CD4-positive, alpha-beta T cell (primary cell): ENCODE measurements around the gene DYNLL2. TPM values are rescaled to one million over a fixed set of nuclear protein-coding genes. Genes with fewer than 3 reads are reported as not detected.
"Not testable (repeated sequence)": the region's sequence is repeated elsewhere in the genome, so short reads cannot be mapped to it uniquely, and the experiment has no call there.

Experiments
- ATAC-seq: fragments of 200-7000 bp; cut with Tn5 transposase; one replicate; pipeline ENCODE4 v1.10.0; 2022; ENCODE audit warnings: mild to moderate bottlenecking; ENCODE audit not compliant: poor library complexity
- CTCF ChIA-PET: fragments of 350-600 bp; sonication (Branson Sonifier 250); formaldehyde crosslinking; loops from one replicate; lab custom pipeline; 2021; ENCODE audit warnings: antibody characterized with exemption, inconsistent platforms; lab: Charles Lee
- POLR2A ChIA-PET: fragments of 350-600 bp; sonication (Branson Sonifier 250); formaldehyde crosslinking; loops from one replicate; lab custom pipeline; 2021; ENCODE audit warnings: antibody characterized with exemption, inconsistent platforms; lab: Charles Lee
- DNase-seq, 14 experiments: peaks; one replicate each; pipeline ENCODE4 v3.0.0-alpha.2; 2013 to 2020; ENCODE audit warnings: mixed read lengths in 2 of 14
- H3K27ac ChIP-seq, 2 donors: one replicate each; pipeline versions ENCODE4 v1.5.1 to v1.7.0; 2013; ENCODE audit warnings: low read length in 2 of 2, low read depth in 1 of 2, mild to moderate bottlenecking in 1 of 2
- H3K27me3 ChIP-seq, 2 experiments: 1 replicate in 1 of 2; 2 replicates in 1 of 2; pipeline versions ENCODE4 v1.6.1 to v1.7.0; 2013; ENCODE audit warnings: low read length in 2 of 2, control low read depth in 1 of 2, mild to moderate bottlenecking in 1 of 2, moderate library complexity in 1 of 2; ENCODE audit not compliant: insufficient read depth in 2 of 2, control insufficient read depth in 1 of 2
- H3K36me3 ChIP-seq: one replicate; pipeline ENCODE4 v1.6.1; 2013; ENCODE audit warnings: low read length, control low read depth; ENCODE audit not compliant: insufficient read depth
- H3K4me1 ChIP-seq: one replicate; pipeline ENCODE4 v1.6.1; 2013; ENCODE audit warnings: low read length, control low read depth; ENCODE audit not compliant: insufficient read depth
- H3K4me3 ChIP-seq: one replicate; pipeline ENCODE4 v1.5.1; 2013; ENCODE audit warnings: mild to moderate bottlenecking, low read length, moderate library complexity
- H3K9me3 ChIP-seq, 2 experiments: 1 replicate in 1 of 2; 2 replicates in 1 of 2; pipeline versions ENCODE4 v1.6.1 to v1.7.0; 2013; ENCODE audit warnings: low read length in 2 of 2, mild to moderate bottlenecking in 2 of 2, control low read depth in 1 of 2, moderate library complexity in 1 of 2; ENCODE audit not compliant: control insufficient read depth in 1 of 2, insufficient read depth in 1 of 2
- H3K27ac Mint-ChIP-seq: one replicate; pipeline ENCODE4 v1.8.0; 2020; ENCODE audit warnings: mixed read lengths
- H3K27me3 Mint-ChIP-seq: one replicate; pipeline ENCODE4 v1.8.0; 2021; ENCODE audit warnings: mixed read lengths
- H3K36me3 Mint-ChIP-seq: one replicate; pipeline ENCODE4 v1.8.0; 2021; ENCODE audit warnings: low read depth, mixed read lengths
- H3K4me1 Mint-ChIP-seq: one replicate; pipeline ENCODE4 v1.8.0; 2021; ENCODE audit warnings: low read depth, mixed read lengths
- H3K4me3 Mint-ChIP-seq: one replicate; pipeline ENCODE4 v1.8.0; 2020; ENCODE audit warnings: mild to moderate bottlenecking, mixed read lengths
- H3K9me3 Mint-ChIP-seq: one replicate; pipeline ENCODE4 v1.8.0; 2020; ENCODE audit warnings: mixed read lengths
- CTCF ChIP-seq: fragments of 200-600 bp; IDR thresholded peaks from one replicate; pipeline ENCODE4 v1.8.0; 2022; ENCODE audit warnings: antibody characterized with exemption, mild to moderate bottlenecking
- intact Hi-C, 2 experiments: fragments of 100-400 bp; cut with DNase I in 1 of 2; cut with micrococcal nuclease in 1 of 2; formaldehyde crosslinking; loops; one replicate each; pipeline versions ENCODE4 v1.15.1 to v1.9.0; 2023 to 2025; cut with DNase I, micrococcal nuclease
- total RNA-seq, 174 experiments: library from RNA in 2 of 174; stranded (reverse) in 2 of 174; gene quantifications; one replicate each; pipeline ENCODE4 v1.2.3 and lab custom pipeline; 2021 to 2026

Gene DYNLL2
- total RNA-seq, 2 experiments from 2014 or later: 30.9 to 32.2 TPM

GRCh38 chr17:58041161-58041560 lies 42.1 kb upstream of the DYNLL2 start:
- Mint-ChIP-seq H3K27me3 (peaks cover 64% of the 10 kb centered on the region), H3K4me3 (no peak overlapping the region), H3K4me1 (no peaks in the 10 kb centered on the region), H3K36me3 (no peaks in the 10 kb centered on the region), H3K9me3 (no peaks in the 10 kb centered on the region), H3K27ac (no peak overlapping the region)
- DNase-seq: no peak
- Histone ChIP-seq H3K36me3 (no peaks in the 10 kb centered on the region), H3K4me3 (no peak overlapping the region), H3K4me1 (no peaks in the 10 kb centered on the region), H3K9me3 (no peaks in the 10 kb centered on the region), H3K27me3 (peaks cover 0 to 10% of the 10 kb centered on the region in 2 experiments), H3K27ac (no peak overlapping the region)
- intact Hi-C loops: no loop called here
- ATAC-seq: no peak
- TF ChIP-seq CTCF: no peak
- CTCF ChIA-PET: no interaction called here
- POLR2A ChIA-PET: no interaction called here

GRCh38 chr17:58043221-58044181 lies 39.7 kb upstream of the DYNLL2 start:
- Histone ChIP-seq H3K4me1 (no peaks in the 10 kb centered on the region), H3K9me3 (no peaks in the 10 kb centered on the region), H3K27ac (no peak overlapping the region), H3K4me3 (no peak overlapping the region), H3K36me3 (no peaks in the 10 kb centered on the region), H3K27me3 (peaks cover 0 to 10% of the 10 kb centered on the region in 2 experiments)
- intact Hi-C loops: no loop called here
- Mint-ChIP-seq H3K4me3 (no peak overlapping the region), H3K4me1 (no peaks in the 10 kb centered on the region), H3K27me3 (peaks cover 55% of the 10 kb centered on the region), H3K9me3 (no peaks in the 10 kb centered on the region), H3K36me3 (no peaks in the 10 kb centered on the region), H3K27ac (no peak overlapping the region)
- no peak for TF ChIP-seq CTCF
- ATAC-seq (no peak), DNase-seq (no peak)
- ChIA-PET POLR2A (no interaction called here), CTCF (no interaction called here)

- H3K4me1 Mint-ChIP-seq, H3K4me1 ChIP-seq, H3K36me3 Mint-ChIP-seq, H3K27ac ChIP-seq, intact Hi-C loops, CTCF ChIA-PET, DNase-seq, H3K9me3 Mint-ChIP-seq, H3K9me3 ChIP-seq, ATAC-seq, H3K4me3 ChIP-seq, H3K27ac Mint-ChIP-seq, POLR2A ChIA-PET, H3K36me3 ChIP-seq, H3K4me3 Mint-ChIP-seq: not testable (repeated sequence)
- H3K27me3 Mint-ChIP-seq: peaks cover 53% of the 10 kb centered on the region
- H3K27me3 ChIP-seq: peaks cover 0 to 10% of the 10 kb centered on the region in 2 experiments
Measured at GRCh38 chr17:58044256-58044655, 39.0 kb upstream of the DYNLL2 start.
